Body of pancreas (tissue), 4 donors: ENCODE results near the gene ZNF808. TPM values are rescaled to one million over a fixed set of nuclear protein-coding genes. Genes with fewer than 3 reads are reported as not detected.
"Not testable (repeated sequence)": the region's sequence is repeated elsewhere in the genome, so short reads cannot be mapped to it uniquely, and the experiment has no call there.

Experiments
- ATAC-seq: fragments of 150-250 bp; one replicate; pipeline ENCODE4 v1.9.1; 2016
- DNase-seq, 4 donors: peaks; one replicate each; pipeline ENCODE4 v3.0.0-alpha.2; 2019
- H3K27ac ChIP-seq, 4 donors: fragments of 200-600 bp; sonication (generic); 1 replicate in 3 of 4; 2 replicates in 1 of 4; pipeline versions ENCODE4 v1.5.1 to v1.6.1; 2016 to 2019; ENCODE audit warnings: mild to moderate bottlenecking in 1 of 4, mixed read lengths in 1 of 4, moderate library complexity in 1 of 4
- H3K27me3 ChIP-seq, 2 donors: fragments of 200-600 bp; sonication (generic); one replicate each; pipeline ENCODE4 v1.6.0; 2016; ENCODE audit warnings: mild to moderate bottlenecking in 1 of 2
- H3K36me3 ChIP-seq, 2 donors: fragments of 200-600 bp; sonication (generic); replicated peaks in 1 of 2; 2 replicates each; pipeline ENCODE4 v1.5.1; 2016; ENCODE audit warnings: low read depth in 2 of 2; ENCODE audit not compliant: insufficient read depth in 1 of 2
- H3K4me1 ChIP-seq: fragments of 200-600 bp; sonication (generic); one replicate; pipeline ENCODE4 v1.6.0; 2016
- H3K4me3 ChIP-seq, 2 donors: fragments of 200-600 bp; sonication (generic); 1 replicate in 1 of 2; 2 replicates in 1 of 2; pipeline ENCODE4 v1.5.1; 2016 to 2019
- H3K9me3 ChIP-seq, 3 donors: fragments of 200-600 bp; sonication (generic); 1 replicate in 2 of 3; 2 replicates in 1 of 3; pipeline ENCODE4 v1.5.1; 2016
- CTCF ChIP-seq, 7 experiments: fragments of 450-650 bp in 4 of 7; fragments of 200-600 bp in 3 of 7; sonication (generic) in 3 of 7; IDR thresholded peaks; one replicate each; pipeline ENCODE4 v1.5.1; 2016 to 2019; ENCODE audit warnings: antibody characterized with exemption in 7 of 7
- POLR2A ChIP-seq, 3 donors: fragments of 450-650 bp; IDR thresholded peaks; one replicate each; pipeline ENCODE4 v1.6.1; 2016; ENCODE audit warnings: antibody characterized with exemption in 3 of 3, mild to moderate bottlenecking in 2 of 3
- WGBS, 2 donors: methylation state at CpG; one replicate each; pipeline ENCODE4 v1.1.5; 2017; 5-methylcytosine and 5-hydroxymethylcytosine counted together
- intact Hi-C: fragments of 100-400 bp; cut with DNase I; formaldehyde crosslinking; loops from one replicate; pipeline ENCODE4 v1.15.1; 2023
- total RNA-seq, 2 donors: library from RNA; depleted of rRNA; stranded (reverse); fragments of >200 nt; gene quantifications; one replicate each; pipeline ENCODE4 v1.1.0, GENCODE V29; 2016

The ZNF808 gene
- total RNA-seq, 2 donors from 2014 or later: 9.3 to 10.9 TPM

- intact Hi-C loops: no loop called here
- ATAC-seq (no peak), DNase-seq (no peak)
- WGBS, 2 donors: 53 to 55% methylated on average over 3 to 5 of the region's 5 CpGs
- H3K27ac ChIP-seq: no peak overlapping the region
- H3K4me3 ChIP-seq: no peak overlapping the region
- H3K4me1 ChIP-seq: no peaks in the 10 kb centered on the region
- no peaks in the 10 kb centered on the region for H3K9me3 ChIP-seq
- no peaks in the 10 kb centered on the region for H3K27me3 ChIP-seq
- TF ChIP-seq POLR2A (IDR thresholded peaks at IDR 0.05): no peak
- TF ChIP-seq CTCF (IDR thresholded peaks at IDR 0.05): no peak
- H3K36me3 ChIP-seq: no peaks in the 10 kb centered on the region
Measured at GRCh38 chr19:52516191-52516590, 11.3 kb upstream of the ZNF808 start.

- H3K4me1 ChIP-seq: no peaks in the 10 kb centered on the region
- no peaks in the 10 kb centered on the region for H3K36me3 ChIP-seq
- intact Hi-C loops: no loop called here
- ATAC-seq (no peak), DNase-seq (no peak)
- 5 to 10% methylated on average over 2 of the region's 2 CpGs for WGBS, 2 donors
- peaks cover 0 to 6% (median 0%) of the 10 kb centered on the region in 3 donors for H3K9me3 ChIP-seq
- no peak for TF ChIP-seq POLR2A (IDR thresholded peaks at IDR 0.05)
- TF ChIP-seq CTCF (IDR thresholded peaks at IDR 0.05): no peak
- no peaks in the 10 kb centered on the region for H3K27me3 ChIP-seq
- H3K27ac ChIP-seq: no peak overlapping the region
- H3K4me3 ChIP-seq: no peak overlapping the region
Measured at GRCh38 chr19:52518646-52519045, 8.8 kb upstream of the ZNF808 start.

GRCh38 chr19:52519175-52519574 lies 8.3 kb upstream of the ZNF808 start:
- H3K36me3 ChIP-seq, intact Hi-C loops, H3K9me3 ChIP-seq, H3K4me3 ChIP-seq, H3K4me1 ChIP-seq, H3K27ac ChIP-seq, DNase-seq, H3K27me3 ChIP-seq, ATAC-seq: not testable (repeated sequence)
- 37 to 51% methylated on average over 3 to 5 of the region's 7 CpGs for whole genome bisulfite sequencing, 2 donors

- DNase-seq: no peak
Measured at GRCh38 chr19:52520013-52520412, 7.5 kb upstream of the ZNF808 start.

GRCh38 chr19:52522551-52522950 lies 4.9 kb upstream of the ZNF808 start:
- no peaks in the 10 kb centered on the region for H3K36me3 ChIP-seq
- TF ChIP-seq POLR2A (IDR thresholded peaks at IDR 0.05) (no peak), CTCF (IDR thresholded peaks at IDR 0.05) (no peak)
- peaks cover 0 to 12% (median 0%) of the 10 kb centered on the region in 3 donors for H3K9me3 ChIP-seq
- H3K27ac ChIP-seq: no peak overlapping the region
- no peak overlapping the region for H3K4me3 ChIP-seq
- intact Hi-C loops: no loop called here
- 72 to 75% methylated on average over 9 to 11 of the region's 14 CpGs for WGBS, 2 donors
- H3K4me1 ChIP-seq: no peaks in the 10 kb centered on the region
- H3K27me3 ChIP-seq: no peaks in the 10 kb centered on the region
- DNase-seq: no peak
- ATAC-seq: no peak

More at GRCh38 chr19:52520013-52520412, 7.5 kb upstream of the ZNF808 start:
- no peaks in the 10 kb centered on the region for H3K4me1 ChIP-seq
- H3K27ac ChIP-seq: no peak overlapping the region
- no peaks in the 10 kb centered on the region for H3K27me3 ChIP-seq
- H3K36me3 ChIP-seq: no peaks in the 10 kb centered on the region
- no peak for ATAC-seq
- TF ChIP-seq POLR2A (IDR thresholded peaks at IDR 0.05) (no peak), CTCF (IDR thresholded peaks at IDR 0.05) (no peak)
- WGBS, 2 donors: 31 to 48% methylated on average over 3 to 4 of the region's 4 CpGs
- no peak overlapping the region for H3K4me3 ChIP-seq
- peaks cover 0 to 12% (median 0%) of the 10 kb centered on the region in 3 donors for H3K9me3 ChIP-seq
- intact Hi-C loops: no loop called here
